ENCODE data around the gene CDC20. TPM values are rescaled to one million over a fixed set of nuclear protein-coding genes. Genes with fewer than 3 reads are reported as not detected.

The CDC20 gene
- total and polyA plus RNA-seq, 10 of the 15 experiments (the other 5 are each of a cell fraction or from before 2014, with no cell fraction given): 36.3 to 347 (median 150) TPM

GRCh38 chr1:43319766-43320165, 39.0 kb upstream of the CDC20 start:
- Histone ChIP-seq H3K4me3 (no peak overlapping the region), H3K4me2 (ENCODE audit: control insufficient read depth, insufficient read depth) (no peak overlapping the region), H3K9ac (ENCODE audit: control insufficient read depth, insufficient read depth, low read length) (no peak overlapping the region), H3K79me2 (ENCODE audit: control insufficient read depth, insufficient read depth, low read length) (no peaks in the 10 kb centered on the region), H4K20me1 (ENCODE audit: control insufficient read depth, insufficient read depth) (no peaks in the 10 kb centered on the region), H3K27ac (ENCODE audit: control insufficient read depth, insufficient read depth) (no peak overlapping the region), H3K27me3 (replicated peaks in 1 of 2; ENCODE audit: control insufficient read depth in 2 of 2, insufficient read depth in 2 of 2, low read length in 1 of 2) (no peaks in the 10 kb centered on the region), H3K4me1 (ENCODE audit: control insufficient read depth, insufficient read depth, low read length) (no peaks in the 10 kb centered on the region), H3K9me3 (replicated peaks; ENCODE audit: control insufficient read depth, insufficient read depth, low read length) (no peaks in the 10 kb centered on the region; the same call in 2 of the 3 replicates), H3K36me3 (ENCODE audit: control insufficient read depth in 2 of 2, insufficient read depth in 2 of 2, low read length in 1 of 2) (no peaks in the 10 kb centered on the region), H2AFZ (ENCODE audit: control insufficient read depth, low read depth, low read length) (no peak overlapping the region)
- BruUV-seq (replicated peaks): no TSS peak
- DNase-seq (ENCODE audit: low read depth, low spot score): no peak
- ChIA-PET SMC1A (ENCODE audit: uncharacterized antibody, unreplicated experiment) (interaction anchor here (2.2 kb wide), 1 partner anchor 10 kb away, joined by 11 read pairs; no protein-coding TSS in a partner anchor), POLR2A (no interaction called here), CTCF (no interaction called here), RAD21 (ENCODE audit: unreplicated experiment) (no interaction called here)
- 61% methylated on average over 3 of the region's 3 CpGs for WGBS (ENCODE audit: insufficient coverage, insufficient replicate concordance, low lambda C conversion rate, missing lambda C conversion rate)
- no peak for FAIRE-seq
- TF ChIP-seq RAD21 (IDR thresholded peaks at IDR 0.05; ENCODE audit: insufficient read depth, low read depth, low read length) (no peak), IRF3 (IDR thresholded peaks at IDR 0.05) (no peak), SMARCA5 (IDR thresholded peaks at IDR 0.05) (no peak), KDM1A (IDR thresholded peaks at IDR 0.05; ENCODE audit: borderline replicate concordance) (no peak), ATF2 (IDR thresholded peaks at IDR 0.05; ENCODE audit: low read length) (no peak), POU2F2 (IDR thresholded peaks at IDR 0.05; ENCODE audit: borderline replicate concordance, low read depth, low read length) (no peak), TCF12 (IDR thresholded peaks at IDR 0.05; ENCODE audit: low read depth, low read length) (no peak), BCLAF1 (IDR thresholded peaks at IDR 0.05) (no peak), NR2C1 (IDR thresholded peaks at IDR 0.05) (no peak), NR2F1 (conservative IDR thresholded peaks at IDR 0.05) (no peak), ZBTB11 (CRISPR knock-in tag; IDR thresholded peaks at IDR 0.05) (no peak), MXI1 (IDR thresholded peaks at IDR 0.05; ENCODE audit: low read depth, low read length) (no peak), NR2C2 (IDR thresholded peaks at IDR 0.05; ENCODE audit: borderline replicate concordance, control insufficient read depth, insufficient read length, low read depth) (no peak), FOXM1 (IDR thresholded peaks at IDR 0.05; ENCODE audit: low read depth, low read length) (no peak), ZNF207 (IDR thresholded peaks at IDR 0.05; ENCODE audit: borderline replicate concordance) (no peak), YBX1 (IDR thresholded peaks at IDR 0.05) (no peak), PML (IDR thresholded peaks at IDR 0.05; ENCODE audit: low read length) (no peak)
- in situ Hi-C loops (cut with MboI) (no loop called here), intact Hi-C loops (cut with micrococcal nuclease; ENCODE audit: unreplicated experiment) (no loop called here)
- peak; percentile 44; the same call in 2 of the 3 replicates for ATAC-seq

All from GM12878 (cell line).